D721Med (cell line): ENCODE data around the gene ARMH2.
"Not testable (repeated sequence)": the region's sequence is repeated elsewhere in the genome, so short reads cannot be mapped to it uniquely, and the experiment has no call there.

Experiments used
- DNase-seq: peaks from one replicate; pipeline ENCODE4 v3.0.0; 2011; ENCODE audit warnings: low spot score; ENCODE audit not compliant: insufficient read length
- FAIRE-seq: peaks from 2 replicates; lab custom pipeline; 2011; peaks lifted over from hg19 to GRCh38; lab: Jason Lieb, UNC
- TF ChIP-seq, protein P1 (sequence below): IDR thresholded peaks from 2 replicates; pipeline ENCODE4 v1.5.1; 2012; ENCODE audit warnings: mild to moderate bottlenecking, control low read depth; ENCODE audit not compliant: insufficient read depth; ENCODE audit errors: missing control alignments

The ARMH2 gene

GRCh38 chr6:24759718-24760117, 39.0 kb downstream of the ARMH2 start:
- DNase-seq, result no peak
- no peak for FAIRE-seq
- TF ChIP-seq, protein P1, sequence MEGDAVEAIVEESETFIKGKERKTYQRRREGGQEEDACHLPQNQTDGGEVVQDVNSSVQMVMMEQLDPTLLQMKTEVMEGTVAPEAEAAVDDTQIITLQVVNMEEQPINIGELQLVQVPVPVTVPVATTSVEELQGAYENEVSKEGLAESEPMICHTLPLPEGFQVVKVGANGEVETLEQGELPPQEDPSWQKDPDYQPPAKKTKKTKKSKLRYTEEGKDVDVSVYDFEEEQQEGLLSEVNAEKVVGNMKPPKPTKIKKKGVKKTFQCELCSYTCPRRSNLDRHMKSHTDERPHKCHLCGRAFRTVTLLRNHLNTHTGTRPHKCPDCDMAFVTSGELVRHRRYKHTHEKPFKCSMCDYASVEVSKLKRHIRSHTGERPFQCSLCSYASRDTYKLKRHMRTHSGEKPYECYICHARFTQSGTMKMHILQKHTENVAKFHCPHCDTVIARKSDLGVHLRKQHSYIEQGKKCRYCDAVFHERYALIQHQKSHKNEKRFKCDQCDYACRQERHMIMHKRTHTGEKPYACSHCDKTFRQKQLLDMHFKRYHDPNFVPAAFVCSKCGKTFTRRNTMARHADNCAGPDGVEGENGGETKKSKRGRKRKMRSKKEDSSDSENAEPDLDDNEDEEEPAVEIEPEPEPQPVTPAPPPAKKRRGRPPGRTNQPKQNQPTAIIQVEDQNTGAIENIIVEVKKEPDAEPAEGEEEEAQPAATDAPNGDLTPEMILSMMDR, result no peak

GRCh38 chr6:24757611-24758010, 41.1 kb downstream of the ARMH2 start:
- FAIRE-seq, result no peak
- TF ChIP-seq, protein P1, result no peak
- no peak for DNase-seq

DNA sequence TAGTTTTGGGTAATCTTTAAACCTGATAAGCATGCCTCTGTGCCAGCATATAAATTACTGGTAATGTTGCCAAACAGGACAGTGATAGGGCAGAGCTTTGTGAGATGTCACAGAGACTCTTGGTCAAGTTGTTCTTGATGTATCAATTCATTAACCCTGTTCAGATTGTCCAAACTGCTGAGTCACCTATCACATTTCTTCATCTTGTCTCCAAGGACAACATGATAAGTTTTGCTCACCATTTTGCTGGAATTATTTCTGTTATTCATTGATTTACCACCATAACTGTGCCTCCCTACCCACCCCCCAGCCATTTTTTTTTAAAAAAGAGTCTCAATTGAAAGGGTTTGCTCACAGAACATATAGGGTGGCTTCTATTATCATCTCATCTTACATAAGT, 43.4 kb downstream of the ARMH2 start:
- no peak for DNase-seq
- no peak for FAIRE-seq
- TF ChIP-seq, protein P1, result no peak

DNA sequence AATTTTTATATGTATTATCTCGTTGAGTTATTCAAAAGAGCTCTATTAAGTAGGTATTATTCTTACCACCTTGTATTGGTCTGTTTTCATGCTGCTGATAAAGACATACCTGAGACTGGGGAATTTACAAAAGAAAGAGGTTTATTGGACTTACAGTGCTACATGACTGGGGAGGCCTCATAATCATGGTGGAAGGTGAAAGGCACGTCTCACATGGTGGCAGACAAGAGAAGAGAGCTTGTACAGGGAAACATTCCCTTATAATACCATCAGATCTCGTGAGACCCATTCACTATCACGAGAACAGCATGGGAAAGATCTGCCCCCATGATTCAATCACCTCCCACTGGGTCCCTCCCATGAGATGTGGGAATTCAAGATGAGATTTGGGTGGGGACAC, 44.3 kb downstream of the ARMH2 start:
- not testable (repeated sequence) for DNase-seq, FAIRE-seq

DNA sequence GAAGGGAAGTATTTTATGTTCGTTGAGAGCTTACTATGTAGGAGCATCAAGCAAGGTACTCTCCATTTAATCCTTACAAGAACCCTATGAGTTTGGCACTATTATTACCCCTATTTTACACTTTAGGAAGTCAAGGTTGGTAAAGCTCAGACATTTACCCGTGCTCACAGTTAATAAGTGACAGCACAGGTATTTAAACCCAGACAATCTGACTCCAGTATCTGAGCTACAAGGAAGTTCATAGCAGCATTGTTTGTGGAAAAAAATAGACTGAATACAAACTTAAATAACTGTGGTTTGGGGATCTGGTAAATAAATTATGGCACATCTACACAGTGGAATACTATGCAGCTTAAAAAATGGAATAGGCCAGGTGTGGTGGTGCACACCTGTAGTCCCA, 45.2 kb downstream of the ARMH2 start:
- FAIRE-seq (no peak), DNase-seq (no peak)
- TF ChIP-seq, protein P1, result no peak

- TF ChIP-seq, protein P1, result no peak
- FAIRE-seq, result no peak
- no peak for DNase-seq
Measured at GRCh38 chr6:24752917-24753492, 45.7 kb downstream of the ARMH2 start.

- DNase-seq (no peak), FAIRE-seq (no peak)
- TF ChIP-seq, protein P1, result no peak
Measured at GRCh38 chr6:24752503-24752902, 46.2 kb downstream of the ARMH2 start.

DNA sequence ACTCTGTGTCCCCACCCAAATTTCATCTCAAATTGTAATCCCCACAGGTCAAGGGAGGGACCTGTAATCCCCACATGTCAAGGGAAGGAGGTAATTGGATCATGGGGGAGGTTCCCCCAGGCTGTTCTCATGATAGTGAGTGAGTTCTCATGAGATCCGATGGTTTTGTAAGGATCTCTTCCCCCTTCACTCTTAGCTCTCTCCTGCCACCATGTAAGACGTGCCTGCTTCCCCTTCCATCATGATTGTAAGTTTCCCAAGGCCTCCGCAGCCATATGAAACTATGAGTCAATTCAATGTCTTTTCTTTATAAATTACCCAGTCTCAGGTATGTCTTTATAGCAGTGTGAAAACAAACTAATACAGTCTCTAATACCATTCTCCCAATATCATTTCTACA, 47.8 kb downstream of the ARMH2 start:
- not testable (repeated sequence) for DNase-seq, FAIRE-seq
